DND-41 (cell line): ENCODE results near the gene VWA2.

Source experiments
- EZH2 ChIP-seq: IDR thresholded peaks from 3 replicates; pipeline ENCODE4 v1.6.1; 2012; ENCODE audit warnings: borderline replicate concordance, low read depth, mild to moderate bottlenecking, moderate library complexity, low read length, inconsistent platforms; ENCODE audit not compliant: severe bottlenecking
- TF ChIP-seq, protein P1 (sequence below): IDR thresholded peaks from 2 replicates; pipeline ENCODE4 v1.5.1; 2012; ENCODE audit warnings: borderline replicate concordance, low read length, moderate library complexity, mild to moderate bottlenecking; ENCODE audit not compliant: poor library complexity, severe bottlenecking; ENCODE audit errors: extremely low read depth

DNA sequence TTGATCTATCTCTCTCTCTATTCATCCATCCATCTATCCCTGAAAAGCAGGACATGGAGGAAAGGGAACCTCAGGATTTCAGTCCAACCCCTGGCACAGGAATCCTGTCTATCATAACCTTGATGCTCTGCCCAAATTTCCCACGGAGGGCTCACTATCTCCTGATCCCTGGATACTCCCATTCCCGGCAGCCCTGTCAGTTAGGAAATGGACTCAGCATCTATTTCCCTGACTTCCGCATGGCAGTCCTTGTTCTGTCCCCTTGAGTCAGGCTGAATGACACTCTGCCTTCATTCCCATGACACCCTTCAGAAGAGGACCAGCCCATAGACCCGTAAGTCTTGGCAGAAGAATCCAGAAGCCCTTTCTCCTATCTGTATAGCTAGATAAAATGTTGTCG is 77.7 kb downstream of the VWA2 start:
- TF ChIP-seq, protein P1, sequence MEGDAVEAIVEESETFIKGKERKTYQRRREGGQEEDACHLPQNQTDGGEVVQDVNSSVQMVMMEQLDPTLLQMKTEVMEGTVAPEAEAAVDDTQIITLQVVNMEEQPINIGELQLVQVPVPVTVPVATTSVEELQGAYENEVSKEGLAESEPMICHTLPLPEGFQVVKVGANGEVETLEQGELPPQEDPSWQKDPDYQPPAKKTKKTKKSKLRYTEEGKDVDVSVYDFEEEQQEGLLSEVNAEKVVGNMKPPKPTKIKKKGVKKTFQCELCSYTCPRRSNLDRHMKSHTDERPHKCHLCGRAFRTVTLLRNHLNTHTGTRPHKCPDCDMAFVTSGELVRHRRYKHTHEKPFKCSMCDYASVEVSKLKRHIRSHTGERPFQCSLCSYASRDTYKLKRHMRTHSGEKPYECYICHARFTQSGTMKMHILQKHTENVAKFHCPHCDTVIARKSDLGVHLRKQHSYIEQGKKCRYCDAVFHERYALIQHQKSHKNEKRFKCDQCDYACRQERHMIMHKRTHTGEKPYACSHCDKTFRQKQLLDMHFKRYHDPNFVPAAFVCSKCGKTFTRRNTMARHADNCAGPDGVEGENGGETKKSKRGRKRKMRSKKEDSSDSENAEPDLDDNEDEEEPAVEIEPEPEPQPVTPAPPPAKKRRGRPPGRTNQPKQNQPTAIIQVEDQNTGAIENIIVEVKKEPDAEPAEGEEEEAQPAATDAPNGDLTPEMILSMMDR, result no peak
- TF ChIP-seq EZH2, result no peak
